HFF-Myc (cell line): ENCODE measurements around the gene ARHGEF37.
"Not testable (repeated sequence)": the region's sequence is repeated elsewhere in the genome, so short reads cannot be mapped to it uniquely, and the experiment has no call there.

Source experiments
- DNase-seq: peaks from one replicate; pipeline ENCODE4 v3.0.0-alpha.2; 2011; ENCODE audit warnings: low read depth; ENCODE audit errors: extremely low read depth
- H3K4me3 ChIP-seq: replicated peaks from 2 replicates; pipeline ENCODE4 v1.5.1; 2011; ENCODE audit warnings: low read depth, mild to moderate bottlenecking, control low read depth, low read length
- TF ChIP-seq, protein P1 (sequence below): IDR thresholded peaks from 2 replicates; pipeline ENCODE4 v1.5.1; 2012; ENCODE audit warnings: mild to moderate bottlenecking, low read depth, low read length, control low read depth; ENCODE audit errors: missing control alignments

ARHGEF37 gene

DNA sequence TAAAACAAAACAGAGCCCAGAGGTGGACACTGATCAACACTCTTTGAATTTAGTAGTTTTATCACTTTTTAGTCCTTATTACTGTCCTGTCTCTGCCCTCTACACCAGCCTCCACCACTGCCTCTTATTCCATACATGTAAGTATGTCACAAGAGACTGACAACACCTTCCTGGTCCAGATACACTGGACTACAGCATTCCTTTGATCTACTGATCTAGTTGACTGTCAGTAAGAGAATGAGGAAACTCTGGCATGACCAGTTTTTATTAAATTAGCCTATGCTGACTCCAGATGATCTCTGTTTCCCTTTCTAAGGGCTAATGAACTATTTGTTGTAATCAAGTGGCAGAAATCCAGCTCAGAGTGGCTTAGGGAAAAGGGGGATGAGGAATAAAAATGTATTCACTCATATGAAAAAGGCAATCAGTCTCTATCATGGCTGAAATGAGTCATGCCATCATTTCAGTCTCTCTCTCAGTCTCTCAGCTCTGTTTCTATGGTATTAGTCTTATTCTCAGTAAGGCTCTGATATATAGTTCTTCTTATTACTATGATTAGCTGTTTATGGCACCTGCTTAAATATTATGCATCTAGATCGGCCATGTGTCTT, 5.5 kb downstream of the ARHGEF37 start:
- DNase-seq = no peak
- TF ChIP-seq, protein P1, sequence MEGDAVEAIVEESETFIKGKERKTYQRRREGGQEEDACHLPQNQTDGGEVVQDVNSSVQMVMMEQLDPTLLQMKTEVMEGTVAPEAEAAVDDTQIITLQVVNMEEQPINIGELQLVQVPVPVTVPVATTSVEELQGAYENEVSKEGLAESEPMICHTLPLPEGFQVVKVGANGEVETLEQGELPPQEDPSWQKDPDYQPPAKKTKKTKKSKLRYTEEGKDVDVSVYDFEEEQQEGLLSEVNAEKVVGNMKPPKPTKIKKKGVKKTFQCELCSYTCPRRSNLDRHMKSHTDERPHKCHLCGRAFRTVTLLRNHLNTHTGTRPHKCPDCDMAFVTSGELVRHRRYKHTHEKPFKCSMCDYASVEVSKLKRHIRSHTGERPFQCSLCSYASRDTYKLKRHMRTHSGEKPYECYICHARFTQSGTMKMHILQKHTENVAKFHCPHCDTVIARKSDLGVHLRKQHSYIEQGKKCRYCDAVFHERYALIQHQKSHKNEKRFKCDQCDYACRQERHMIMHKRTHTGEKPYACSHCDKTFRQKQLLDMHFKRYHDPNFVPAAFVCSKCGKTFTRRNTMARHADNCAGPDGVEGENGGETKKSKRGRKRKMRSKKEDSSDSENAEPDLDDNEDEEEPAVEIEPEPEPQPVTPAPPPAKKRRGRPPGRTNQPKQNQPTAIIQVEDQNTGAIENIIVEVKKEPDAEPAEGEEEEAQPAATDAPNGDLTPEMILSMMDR = no peak
- H3K4me3 ChIP-seq = no peak overlapping the region

DNA sequence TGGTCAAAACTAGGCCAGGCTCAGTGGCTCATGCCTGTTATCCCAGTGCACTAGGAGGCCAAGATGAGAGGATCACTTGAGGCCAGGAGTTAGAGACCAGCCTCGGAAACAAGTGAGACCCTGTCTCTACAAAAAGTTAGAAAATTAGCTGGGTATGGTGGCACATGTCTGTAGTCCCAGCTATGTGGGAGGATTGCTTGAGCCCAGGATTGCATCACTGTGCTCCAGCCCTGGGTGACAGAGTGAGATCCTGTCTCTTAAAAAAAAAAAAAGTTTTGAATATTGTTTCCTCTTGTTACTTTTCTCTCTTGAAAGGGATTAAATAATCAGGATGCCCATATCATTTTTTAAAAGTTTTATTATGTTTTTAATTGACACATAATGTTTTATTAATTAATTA, 7.6 kb downstream of the ARHGEF37 start:
- H3K4me3 ChIP-seq = no peak overlapping the region
- TF ChIP-seq, protein P1 = no peak
- no peak for DNase-seq

DNA sequence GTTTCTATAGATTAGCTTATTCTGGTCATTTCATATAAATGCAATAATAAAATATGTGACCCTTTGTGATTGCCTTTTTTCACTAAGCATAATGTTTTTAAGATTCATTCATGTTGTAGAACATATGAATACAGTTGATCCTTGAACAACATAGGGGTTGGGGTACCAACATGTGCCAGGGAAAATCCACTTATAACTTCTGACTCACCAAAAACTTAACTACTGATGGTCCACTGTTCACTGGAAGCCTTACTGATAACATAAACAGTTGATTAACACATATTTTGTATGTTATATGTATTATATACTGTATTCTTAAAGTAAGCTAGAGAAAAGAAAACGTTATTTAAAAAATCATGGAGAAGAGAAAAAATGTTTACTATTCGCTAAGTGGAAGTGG, 12.1 kb downstream of the ARHGEF37 start:
- TF ChIP-seq, protein P1 = no peak
- no peak for DNase-seq

DNA sequence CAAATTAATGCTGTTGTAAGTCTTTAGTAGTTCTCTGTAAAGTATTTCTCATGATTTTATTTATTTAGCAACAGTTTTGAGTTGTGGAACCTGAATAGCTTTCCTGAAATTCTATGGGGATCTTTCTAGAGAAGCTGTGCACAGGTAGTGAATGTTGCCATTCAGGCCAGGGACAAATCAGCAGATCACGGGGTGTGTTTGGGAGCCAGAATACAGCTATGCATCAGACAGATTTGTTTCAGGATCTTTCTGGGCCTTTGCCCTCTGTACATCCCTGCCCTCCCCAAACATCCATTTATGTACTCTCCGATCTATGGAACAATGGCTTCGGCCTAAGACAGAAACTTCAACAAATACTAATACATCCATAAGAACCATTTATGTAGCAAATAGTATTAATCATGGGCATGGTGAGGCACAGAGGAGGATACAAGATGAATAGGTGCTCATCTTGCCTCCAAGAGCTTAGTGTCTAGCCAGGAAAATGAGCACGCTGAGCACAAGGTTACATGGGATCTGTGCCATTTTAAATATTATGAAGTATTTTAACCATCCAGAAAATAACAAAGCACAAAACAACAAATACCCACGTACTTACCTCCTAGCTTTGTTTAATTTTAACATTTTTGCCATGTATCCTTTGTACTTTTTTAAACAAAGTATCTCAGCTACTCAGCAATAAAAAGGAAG, 13.1 kb downstream of the ARHGEF37 start:
- no peak overlapping the region for H3K4me3 ChIP-seq
- TF ChIP-seq, protein P1 = no peak
- DNase-seq = no peak

More for the DNA sequence above, 12.1 kb downstream of the ARHGEF37 start:
- no peak overlapping the region for H3K4me3 ChIP-seq

DNA sequence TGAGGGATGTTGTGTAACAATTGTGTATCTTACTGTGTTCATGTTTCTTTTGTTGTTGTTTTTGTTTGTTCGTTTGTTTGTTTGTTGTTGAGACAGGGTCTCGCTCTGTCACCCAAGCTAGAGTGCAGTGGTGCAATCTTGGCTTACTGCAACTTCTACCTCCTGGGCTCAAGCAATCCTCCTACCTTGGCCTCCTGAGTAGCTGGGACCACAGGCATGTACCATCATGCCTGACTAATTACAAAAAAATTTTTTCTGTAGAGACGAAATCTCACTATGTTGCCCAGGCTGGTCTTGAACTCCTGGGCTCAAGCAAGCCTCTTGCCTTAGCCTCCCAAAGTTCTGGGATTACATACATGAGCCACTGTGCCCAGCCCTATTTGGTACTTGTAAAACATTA, 13.8 kb downstream of the ARHGEF37 start:
- not testable (repeated sequence) for DNase-seq, H3K4me3 ChIP-seq

DNA sequence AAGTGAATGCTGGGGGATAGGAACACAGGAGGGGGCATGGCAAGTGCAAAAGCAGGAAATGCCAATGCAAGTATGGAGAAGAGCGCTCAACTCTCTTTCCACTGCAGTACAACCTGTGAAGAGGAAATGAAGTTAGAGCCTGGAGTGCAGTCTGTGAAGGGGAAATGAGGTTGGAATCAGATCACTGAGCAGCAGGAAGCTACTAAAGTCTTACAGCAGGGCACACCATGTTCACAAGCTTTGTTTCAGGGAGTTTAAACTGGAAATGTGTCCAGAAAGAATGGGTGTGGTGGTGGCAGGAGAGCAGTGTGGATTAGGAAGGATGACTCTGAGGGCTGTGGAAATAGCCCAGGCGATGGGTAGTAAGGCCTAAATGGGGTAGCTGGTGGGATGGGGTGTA, 15.4 kb downstream of the ARHGEF37 start:
- TF ChIP-seq, protein P1 = no peak
- no peak for DNase-seq
- H3K4me3 ChIP-seq = no peak overlapping the region

DNA sequence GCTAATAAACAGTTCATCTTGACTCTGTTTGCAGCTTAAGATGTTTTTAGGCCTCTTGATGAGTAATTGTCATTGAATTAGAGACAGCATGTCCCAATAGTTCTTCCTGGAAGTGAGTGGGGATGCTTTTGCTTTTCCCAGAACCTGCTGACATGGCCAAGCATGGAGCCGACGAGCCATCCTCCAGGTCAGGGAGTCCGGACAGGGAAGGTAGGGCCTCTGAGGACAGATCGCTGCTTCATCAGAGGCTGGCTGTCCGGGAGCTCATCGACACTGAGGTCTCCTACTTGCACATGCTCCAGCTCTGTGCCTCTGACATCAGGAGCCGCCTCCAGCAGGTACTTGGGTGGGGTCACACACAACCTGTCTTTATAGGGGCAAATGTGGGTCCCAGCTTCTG, 16.3 kb downstream of the ARHGEF37 start:
- no peak for DNase-seq
- TF ChIP-seq, protein P1 = no peak
- H3K4me3 ChIP-seq = no peak overlapping the region

DNA sequence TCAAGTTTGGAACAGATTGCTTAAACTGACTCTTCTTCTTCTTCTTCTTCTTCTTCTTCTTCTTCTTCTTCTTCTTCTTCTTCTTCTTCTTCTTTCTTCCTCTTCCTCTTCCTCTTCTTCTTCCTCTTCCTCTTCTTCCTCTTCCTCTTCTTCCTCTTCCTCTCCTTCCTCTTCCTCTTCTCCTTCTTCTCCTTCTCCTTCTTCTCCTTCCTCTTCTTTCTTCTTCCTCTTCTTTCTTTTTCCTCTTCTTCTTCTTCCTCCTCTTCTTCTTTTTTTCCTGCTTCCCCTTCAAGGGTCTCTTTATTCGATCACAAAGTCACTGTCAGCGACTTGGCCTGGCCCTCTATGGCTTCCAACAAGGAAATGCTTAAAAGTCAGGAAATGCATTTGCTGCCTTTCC, 16.9 kb downstream of the ARHGEF37 start:
- DNase-seq, H3K4me3 ChIP-seq: not testable (repeated sequence)
